Measurements from ENCODE around the gene PHKA2. TPM values are rescaled to one million over a fixed set of nuclear protein-coding genes. Genes with fewer than 3 reads are reported as not detected.

The PHKA2 gene
- total RNA-seq, 2 donors from 2014 or later = 22.0 to 30.2 TPM

GRCh38 chrX:18961686-18962085 is 22.2 kb downstream of the PHKA2 start:
- H3K4me1 Mint-ChIP-seq = peaks cover 21% of the 10 kb centered on the region
- H3K4me3 Mint-ChIP-seq = peak overlapping the region; percentile 20
- no peaks in the 10 kb centered on the region for H3K36me3 Mint-ChIP-seq (ENCODE audit: low read depth)
- peak; percentile 85 for ATAC-seq (replicated peaks)
- no peaks in the 10 kb centered on the region for H3K9me3 Mint-ChIP-seq
- H3K27ac Mint-ChIP-seq = peak overlapping the region; percentile 61
- no peaks in the 10 kb centered on the region for H3K27me3 Mint-ChIP-seq

GRCh38 chrX:18956303-18957032 is 27.4 kb downstream of the PHKA2 start:
- Mint-ChIP-seq H3K4me3 (no peak overlapping the region), H3K9me3 (no peaks in the 10 kb centered on the region), H3K27me3 (no peaks in the 10 kb centered on the region), H3K27ac (no peak overlapping the region), H3K36me3 (ENCODE audit: low read depth) (peaks cover 16% of the 10 kb centered on the region), H3K4me1 (peaks cover 6% of the 10 kb centered on the region)
- no peak for ATAC-seq (replicated peaks)

- Mint-ChIP-seq H3K9me3 (no peaks in the 10 kb centered on the region), H3K4me1 (peaks cover 6% of the 10 kb centered on the region), H3K4me3 (no peak overlapping the region), H3K27me3 (no peaks in the 10 kb centered on the region), H3K36me3 (ENCODE audit: low read depth) (peaks cover 21% of the 10 kb centered on the region), H3K27ac (no peak overlapping the region)
- no peak for ATAC-seq (replicated peaks)
Observed at GRCh38 chrX:18955676-18956075, 28.2 kb downstream of the PHKA2 start.

GRCh38 chrX:18951032-18951431 is 32.9 kb downstream of the PHKA2 start:
- Mint-ChIP-seq H3K4me1 (no peaks in the 10 kb centered on the region), H3K27ac (no peak overlapping the region), H3K9me3 (no peaks in the 10 kb centered on the region), H3K4me3 (no peak overlapping the region), H3K27me3 (no peaks in the 10 kb centered on the region), H3K36me3 (ENCODE audit: low read depth) (peaks cover 51% of the 10 kb centered on the region)
- ATAC-seq (replicated peaks) = no peak

GRCh38 chrX:18949944-18950301 is 34.0 kb downstream of the PHKA2 start:
- no peaks in the 10 kb centered on the region for H3K9me3 Mint-ChIP-seq
- no peaks in the 10 kb centered on the region for H3K27me3 Mint-ChIP-seq
- no peak overlapping the region for H3K27ac Mint-ChIP-seq
- H3K4me3 Mint-ChIP-seq = no peak overlapping the region
- no peaks in the 10 kb centered on the region for H3K4me1 Mint-ChIP-seq
- ATAC-seq (replicated peaks) = no peak
- H3K36me3 Mint-ChIP-seq (ENCODE audit: low read depth) = peaks cover 55% of the 10 kb centered on the region

GRCh38 chrX:18949291-18949943 is 34.5 kb downstream of the PHKA2 start:
- H3K27me3 Mint-ChIP-seq = no peaks in the 10 kb centered on the region
- H3K27ac Mint-ChIP-seq = no peak overlapping the region
- no peaks in the 10 kb centered on the region for H3K9me3 Mint-ChIP-seq
- no peak for ATAC-seq (replicated peaks)
- peaks cover 58% of the 10 kb centered on the region for H3K36me3 Mint-ChIP-seq (ENCODE audit: low read depth)
- no peak overlapping the region for H3K4me3 Mint-ChIP-seq
- no peaks in the 10 kb centered on the region for H3K4me1 Mint-ChIP-seq

- no peak overlapping the region for H3K4me3 Mint-ChIP-seq
- H3K36me3 Mint-ChIP-seq (ENCODE audit: low read depth) = peaks cover 65% of the 10 kb centered on the region
- H3K27me3 Mint-ChIP-seq = no peaks in the 10 kb centered on the region
- no peaks in the 10 kb centered on the region for H3K4me1 Mint-ChIP-seq
- no peak overlapping the region for H3K27ac Mint-ChIP-seq
- ATAC-seq (replicated peaks) = no peak
- H3K9me3 Mint-ChIP-seq = no peaks in the 10 kb centered on the region
Observed at GRCh38 chrX:18946611-18947010, 37.3 kb downstream of the PHKA2 start.

- Mint-ChIP-seq H3K9me3 (no peaks in the 10 kb centered on the region), H3K27me3 (no peaks in the 10 kb centered on the region), H3K4me3 (no peak overlapping the region), H3K27ac (no peak overlapping the region), H3K36me3 (ENCODE audit: low read depth) (peaks cover 65% of the 10 kb centered on the region), H3K4me1 (no peaks in the 10 kb centered on the region)
- no peak for ATAC-seq (replicated peaks)
Observed at GRCh38 chrX:18946157-18946556, 37.8 kb downstream of the PHKA2 start.

- Mint-ChIP-seq H3K27ac (no peak overlapping the region), H3K4me3 (no peak overlapping the region), H3K36me3 (ENCODE audit: low read depth) (peaks cover 67% of the 10 kb centered on the region), H3K9me3 (no peaks in the 10 kb centered on the region), H3K27me3 (no peaks in the 10 kb centered on the region), H3K4me1 (no peaks in the 10 kb centered on the region)
- no peak for ATAC-seq (replicated peaks)
Observed at GRCh38 chrX:18945483-18945882, 38.4 kb downstream of the PHKA2 start.

- Mint-ChIP-seq H3K36me3 (ENCODE audit: low read depth) (peaks cover 60% of the 10 kb centered on the region), H3K27me3 (no peaks in the 10 kb centered on the region), H3K9me3 (no peaks in the 10 kb centered on the region), H3K4me3 (no peak overlapping the region), H3K4me1 (no peaks in the 10 kb centered on the region), H3K27ac (no peak overlapping the region)
- ATAC-seq (replicated peaks) = no peak
Observed at GRCh38 chrX:18944482-18944881, 39.4 kb downstream of the PHKA2 start.

GRCh38 chrX:18941896-18942295 is 42.0 kb downstream of the PHKA2 start:
- H3K4me1 Mint-ChIP-seq = no peaks in the 10 kb centered on the region
- ATAC-seq (replicated peaks) = no peak
- H3K9me3 Mint-ChIP-seq = no peaks in the 10 kb centered on the region
- H3K36me3 Mint-ChIP-seq (ENCODE audit: low read depth) = peaks cover 62% of the 10 kb centered on the region
- H3K27me3 Mint-ChIP-seq = no peaks in the 10 kb centered on the region
- no peak overlapping the region for H3K4me3 Mint-ChIP-seq
- H3K27ac Mint-ChIP-seq = no peak overlapping the region

- Mint-ChIP-seq H3K4me3 (no peak overlapping the region), H3K36me3 (ENCODE audit: low read depth) (peaks cover 56% of the 10 kb centered on the region), H3K27ac (no peak overlapping the region), H3K4me1 (no peaks in the 10 kb centered on the region), H3K9me3 (no peaks in the 10 kb centered on the region), H3K27me3 (no peaks in the 10 kb centered on the region)
- ATAC-seq (replicated peaks) = no peak
Observed at GRCh38 chrX:18938710-18939109, 45.2 kb downstream of the PHKA2 start.

GRCh38 chrX:18937173-18937572 is 46.7 kb downstream of the PHKA2 start:
- Mint-ChIP-seq H3K4me3 (no peak overlapping the region), H3K27me3 (no peaks in the 10 kb centered on the region), H3K36me3 (ENCODE audit: low read depth) (peaks cover 45% of the 10 kb centered on the region), H3K9me3 (no peaks in the 10 kb centered on the region), H3K4me1 (no peaks in the 10 kb centered on the region), H3K27ac (no peak overlapping the region)
- no peak for ATAC-seq (replicated peaks)

- Mint-ChIP-seq H3K9me3 (no peaks in the 10 kb centered on the region), H3K36me3 (ENCODE audit: low read depth) (peaks cover 33% of the 10 kb centered on the region), H3K27me3 (no peaks in the 10 kb centered on the region), H3K4me3 (no peak overlapping the region), H3K4me1 (no peaks in the 10 kb centered on the region), H3K27ac (no peak overlapping the region)
- ATAC-seq (replicated peaks) = no peak
Observed at GRCh38 chrX:18935893-18936292, 48.0 kb downstream of the PHKA2 start.

GRCh38 chrX:18934708-18935107 is 49.2 kb downstream of the PHKA2 start:
- no peak for ATAC-seq (replicated peaks)
- Mint-ChIP-seq H3K9me3 (no peaks in the 10 kb centered on the region), H3K4me1 (no peaks in the 10 kb centered on the region), H3K27me3 (no peaks in the 10 kb centered on the region), H3K36me3 (ENCODE audit: low read depth) (peaks cover 32% of the 10 kb centered on the region), H3K27ac (no peak overlapping the region), H3K4me3 (no peak overlapping the region)
